SK-N-MC (cell line): ENCODE results near the gene CRAT.

Experiments
- DNase-seq: peaks from one replicate; pipeline ENCODE4 v3.0.0-alpha.2; 2011; ENCODE audit warnings: low read depth, low spot score
- H3K27ac ChIP-seq: fragments of 200-600 bp; sonication (generic); 2 replicates; pipeline ENCODE4 v1.5.1; 2016; ENCODE audit warnings: mixed run types
- H3K36me3 ChIP-seq: fragments of 200-600 bp; sonication (generic); 2 replicates; pipeline ENCODE4 v1.6.1; 2017; ENCODE audit warnings: antibody characterized with exemption, low read length, mixed read lengths; ENCODE audit not compliant: insufficient read depth
- H3K4me3 ChIP-seq: fragments of 200-600 bp; sonication (generic); 2 replicates; pipeline ENCODE4 v1.5.1; 2016
- H3K9ac ChIP-seq: fragments of 200-600 bp; sonication (generic); 2 replicates; pipeline ENCODE4 v1.8.0; 2017; ENCODE audit warnings: mixed run types, mixed read lengths; ENCODE audit not compliant: insufficient read length
- H3K9me3 ChIP-seq: fragments of 200-600 bp; sonication (generic); 2 replicates; pipeline ENCODE4 v1.6.1; 2017; ENCODE audit warnings: low read depth, mild to moderate bottlenecking, antibody characterized with exemption, low read length, moderate library complexity, mixed read lengths
- EZH2 ChIP-seq: fragments of 200-600 bp; sonication (generic); IDR thresholded peaks from one replicate; pipeline ENCODE4 v1.6.1; 2017; ENCODE audit warnings: antibody characterized with exemption
- FOXP2 ChIP-seq: optimal IDR thresholded peaks from 2 replicates; pipeline ENCODE3; 2011; ENCODE audit warnings: mild to moderate bottlenecking, moderate library complexity; ENCODE audit not compliant: insufficient read depth; ENCODE audit errors: extremely low read length, control extremely low read depth
- POLR2AphosphoS5 ChIP-seq: IDR thresholded peaks from 2 replicates; pipeline ENCODE4 v1.6.1; 2012; ENCODE audit warnings: mild to moderate bottlenecking, low read depth, low read length, borderline replicate concordance

The CRAT gene

DNA sequence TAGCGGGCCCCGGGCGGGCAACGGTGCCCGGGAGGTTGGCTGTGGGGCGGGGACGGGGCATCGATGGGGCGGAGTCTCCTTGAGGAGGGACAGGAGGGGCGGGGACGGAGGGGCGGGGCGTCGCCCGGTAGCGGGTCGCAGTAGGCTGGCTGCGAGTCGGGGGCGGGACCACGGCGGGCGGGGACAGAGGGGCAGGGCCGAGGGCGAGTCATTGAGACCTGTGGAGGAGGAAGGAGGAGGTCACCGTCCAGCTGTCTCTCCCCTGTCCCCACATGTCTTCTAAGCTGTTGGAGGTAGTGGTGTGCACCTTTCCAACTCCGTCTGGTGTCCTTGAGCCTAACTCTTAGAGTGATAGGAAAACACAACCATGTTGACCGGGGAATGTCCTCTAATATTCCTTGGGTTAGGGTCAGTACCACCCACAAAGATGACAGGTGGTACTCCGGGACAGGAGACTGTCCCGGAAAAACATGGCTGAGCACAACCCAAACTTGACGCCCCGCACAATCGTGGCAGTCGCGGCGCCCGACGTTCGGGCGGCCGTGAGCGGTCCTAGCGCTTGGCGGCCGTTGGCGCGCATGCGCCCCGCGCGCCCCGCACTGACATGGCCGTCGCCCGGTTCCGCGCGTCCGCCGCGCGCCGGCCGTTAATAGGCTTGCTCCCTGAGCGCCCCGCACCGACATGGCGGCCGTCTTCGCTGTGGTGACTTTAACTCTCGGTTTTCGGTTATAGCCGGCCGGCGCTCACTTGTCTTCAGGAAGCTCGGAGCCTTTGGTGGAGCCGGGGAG is at the start of gene CRAT, which contains the start of gene PTPA:
Gene CRAT (minus strand): TSS at position 54 of the 788 bp plus-strand sequence. CDS start 284 bp downstream, outside the sequence.
Gene PTPA (plus strand): TSS at position 676 of the 788 bp plus-strand sequence. CDS start 186 bp downstream, outside the sequence.
- H3K9me3 ChIP-seq = no peaks in the 10 kb centered on the region
- TF ChIP-seq POLR2AphosphoS5 = peak; percentile 92
- no peak for TF ChIP-seq FOXP2
- peak; percentile 37 for DNase-seq
- H3K9ac ChIP-seq = peak within 1 kb of the TSS; percentile 88
- H3K36me3 ChIP-seq = no peaks in the 10 kb centered on the region
- H3K27ac ChIP-seq = peak within 1 kb of the TSS; percentile 93
- peak within 1 kb of the TSS; percentile 97 for H3K4me3 ChIP-seq

DNA sequence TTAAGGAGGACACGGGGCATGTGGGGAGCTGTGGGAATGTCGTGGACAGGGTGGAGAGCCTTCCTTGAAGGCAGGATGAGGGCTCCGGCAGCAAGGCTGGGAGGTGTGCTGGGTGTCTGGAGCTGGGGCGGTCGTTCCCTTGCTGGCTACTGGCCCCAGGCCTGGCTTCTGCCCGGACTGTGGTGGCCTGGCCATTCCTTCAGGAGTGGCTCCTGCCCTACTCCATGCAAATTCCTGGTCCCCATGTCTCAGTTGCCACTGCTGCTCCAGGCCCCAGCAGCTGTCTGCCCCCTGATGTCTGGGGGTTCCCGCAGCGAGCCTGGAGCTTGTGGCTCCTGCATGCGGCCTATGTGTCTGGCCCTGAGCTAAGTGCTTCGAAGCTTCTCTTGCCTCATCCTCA is 45.6 kb upstream of the CRAT start:
- Histone ChIP-seq H3K9me3 (no peaks in the 10 kb centered on the region), H3K4me3 (no peak overlapping the region), H3K27ac (no peak overlapping the region), H3K9ac (no peak overlapping the region), H3K36me3 (no peaks in the 10 kb centered on the region)
- TF ChIP-seq FOXP2 (no peak), POLR2AphosphoS5 (no peak), EZH2 (no peak)
- DNase-seq = no peak

DNA sequence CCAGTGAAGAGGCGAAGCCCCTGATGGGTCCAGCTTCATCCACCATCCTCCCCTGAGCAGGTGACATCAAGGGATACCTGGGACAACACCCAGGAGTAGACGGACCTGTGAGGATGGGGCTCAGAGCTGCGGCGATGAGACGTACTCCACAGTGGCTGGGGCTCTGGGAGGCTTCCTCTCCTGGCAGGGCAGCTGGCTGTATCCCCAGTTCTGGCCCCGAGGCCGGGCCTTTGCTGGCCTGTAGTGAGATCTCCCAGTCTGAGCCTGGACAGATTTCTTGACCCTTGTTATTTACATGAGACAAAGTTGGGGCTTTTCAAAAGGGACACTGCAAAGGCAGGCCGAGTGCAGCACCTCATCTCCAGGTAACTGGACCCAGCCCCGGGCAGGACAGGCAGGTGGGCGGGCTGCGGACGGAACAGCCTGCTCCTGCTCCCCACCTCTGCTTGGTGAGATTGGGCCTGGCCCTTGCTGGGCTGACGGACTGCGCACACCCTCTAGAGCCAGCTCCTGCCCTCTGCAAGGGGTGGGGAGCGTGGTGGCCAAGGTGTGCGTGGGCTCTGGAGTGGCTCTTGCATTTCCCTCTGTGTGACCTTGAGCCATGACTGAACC is 44.4 kb upstream of the CRAT start:
- no peak for DNase-seq
- Histone ChIP-seq H3K27ac (no peak overlapping the region), H3K9me3 (no peaks in the 10 kb centered on the region), H3K9ac (no peak overlapping the region), H3K36me3 (no peaks in the 10 kb centered on the region), H3K4me3 (no peak overlapping the region)
- TF ChIP-seq FOXP2 = no peak
- no peak for TF ChIP-seq POLR2AphosphoS5

DNA sequence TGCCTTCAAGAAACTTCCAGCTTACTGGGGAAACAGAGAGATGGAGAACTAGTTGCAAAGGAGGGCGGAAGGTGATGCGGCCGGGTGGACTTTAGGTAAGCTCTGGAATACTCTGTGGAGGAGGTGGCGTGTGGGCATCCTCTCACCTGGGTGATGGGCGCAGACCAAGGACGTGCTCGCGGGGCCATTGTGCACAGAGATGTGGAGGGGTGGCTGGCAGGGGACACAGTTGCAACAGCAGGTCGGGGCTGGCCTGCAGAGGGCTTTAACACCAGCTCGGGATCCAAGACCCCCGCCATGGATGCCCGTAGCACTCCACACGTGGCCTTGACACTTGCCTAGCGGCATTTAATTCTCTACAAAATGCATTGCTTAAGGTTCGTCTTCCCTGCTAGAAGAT is 40.9 kb upstream of the CRAT start:
- TF ChIP-seq POLR2AphosphoS5 = no peak
- no peak for TF ChIP-seq EZH2
- no peak for TF ChIP-seq FOXP2
- no peaks in the 10 kb centered on the region for H3K9me3 ChIP-seq
- H3K36me3 ChIP-seq = no peaks in the 10 kb centered on the region

DNA sequence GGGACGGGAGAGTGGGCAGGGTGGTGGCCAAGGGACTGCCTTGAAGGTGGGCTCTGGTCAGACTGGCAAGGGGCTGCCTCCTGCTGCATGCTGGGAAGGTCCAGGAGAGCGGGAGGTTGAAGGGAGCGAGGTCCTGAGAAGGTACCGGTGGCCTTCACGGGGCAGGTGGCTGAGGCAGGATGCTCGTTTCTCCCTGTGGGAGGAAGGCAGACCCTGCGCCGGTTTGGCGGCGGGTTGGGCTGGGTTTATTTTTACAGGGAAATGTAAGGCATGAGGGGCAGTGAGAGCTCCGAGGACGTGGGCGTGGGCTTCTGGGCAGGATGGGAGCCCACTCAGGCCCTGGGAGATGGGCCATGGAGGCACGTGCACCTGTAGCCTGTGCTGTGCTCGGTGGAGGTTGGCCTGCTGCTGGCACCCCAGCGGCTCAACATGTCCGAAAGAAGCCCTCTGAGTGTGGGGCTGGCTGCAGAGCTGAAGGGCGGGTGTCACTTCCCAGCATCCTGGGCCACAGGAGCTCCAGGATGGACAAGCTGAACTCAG is 40.1 kb upstream of the CRAT start:
- no peak for DNase-seq
- Histone ChIP-seq H3K4me3 (no peak overlapping the region), H3K9ac (no peak overlapping the region), H3K27ac (no peak overlapping the region), H3K36me3 (no peaks in the 10 kb centered on the region), H3K9me3 (no peaks in the 10 kb centered on the region)
- TF ChIP-seq EZH2 (no peak), POLR2AphosphoS5 (no peak), FOXP2 (no peak)

More for the DNA sequence above, 40.9 kb upstream of the CRAT start:
- Histone ChIP-seq H3K4me3 (no peak overlapping the region), H3K9ac (no peak overlapping the region), H3K27ac (no peak overlapping the region)
- DNase-seq = no peak

DNA sequence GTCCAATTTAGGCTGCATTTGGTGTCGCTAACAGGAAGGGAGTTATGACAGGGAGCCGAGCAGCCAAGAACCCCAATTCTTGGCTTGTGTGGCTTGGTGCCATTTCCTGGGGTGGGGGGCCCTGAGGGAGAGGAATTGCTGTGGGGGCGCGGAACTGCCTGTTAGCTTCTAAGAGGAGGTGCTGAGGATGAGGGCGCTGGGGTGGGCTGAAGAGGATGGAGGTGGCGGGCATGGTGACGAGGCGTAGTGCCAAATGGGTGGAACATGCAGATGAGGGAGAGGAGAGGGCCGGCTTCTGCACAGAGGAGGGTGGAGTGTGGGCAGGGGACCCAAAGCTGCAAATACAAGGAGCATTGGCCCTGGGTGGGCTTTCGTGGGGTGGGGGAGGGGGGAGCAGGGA is 39.5 kb upstream of the CRAT start:
- H3K9me3 ChIP-seq = no peaks in the 10 kb centered on the region
- H3K27ac ChIP-seq = no peak overlapping the region
- TF ChIP-seq EZH2 (no peak), POLR2AphosphoS5 (no peak), FOXP2 (no peak)
- no peaks in the 10 kb centered on the region for H3K36me3 ChIP-seq
- no peak overlapping the region for H3K4me3 ChIP-seq
- DNase-seq = no peak
- H3K9ac ChIP-seq = no peak overlapping the region

DNA sequence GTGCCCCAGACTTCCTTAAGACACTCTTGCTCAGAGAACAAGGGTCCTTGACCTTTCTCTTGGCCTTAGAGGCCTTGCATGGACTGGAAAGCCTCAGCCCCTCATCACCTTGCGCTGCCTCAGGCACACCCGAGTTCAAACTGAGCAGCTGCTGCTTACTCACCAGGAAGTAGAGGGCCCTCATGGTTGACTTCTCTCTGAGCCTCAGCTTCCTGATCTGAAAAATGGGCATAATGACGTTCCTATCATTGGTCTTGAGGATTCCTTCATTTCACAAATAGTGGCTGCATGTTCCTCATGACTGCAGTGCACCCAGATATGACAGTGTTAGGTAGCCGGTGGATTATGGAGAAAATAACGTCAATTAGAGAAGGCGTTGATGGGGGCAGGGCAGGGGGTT is 38.8 kb upstream of the CRAT start:
- H3K9me3 ChIP-seq = no peaks in the 10 kb centered on the region
- H3K4me3 ChIP-seq = no peak overlapping the region
- H3K36me3 ChIP-seq = no peaks in the 10 kb centered on the region
- no peak overlapping the region for H3K27ac ChIP-seq
- TF ChIP-seq EZH2 = no peak
- TF ChIP-seq FOXP2 = no peak
- TF ChIP-seq POLR2AphosphoS5 = no peak
- DNase-seq = no peak
- H3K9ac ChIP-seq = no peak overlapping the region

DNA sequence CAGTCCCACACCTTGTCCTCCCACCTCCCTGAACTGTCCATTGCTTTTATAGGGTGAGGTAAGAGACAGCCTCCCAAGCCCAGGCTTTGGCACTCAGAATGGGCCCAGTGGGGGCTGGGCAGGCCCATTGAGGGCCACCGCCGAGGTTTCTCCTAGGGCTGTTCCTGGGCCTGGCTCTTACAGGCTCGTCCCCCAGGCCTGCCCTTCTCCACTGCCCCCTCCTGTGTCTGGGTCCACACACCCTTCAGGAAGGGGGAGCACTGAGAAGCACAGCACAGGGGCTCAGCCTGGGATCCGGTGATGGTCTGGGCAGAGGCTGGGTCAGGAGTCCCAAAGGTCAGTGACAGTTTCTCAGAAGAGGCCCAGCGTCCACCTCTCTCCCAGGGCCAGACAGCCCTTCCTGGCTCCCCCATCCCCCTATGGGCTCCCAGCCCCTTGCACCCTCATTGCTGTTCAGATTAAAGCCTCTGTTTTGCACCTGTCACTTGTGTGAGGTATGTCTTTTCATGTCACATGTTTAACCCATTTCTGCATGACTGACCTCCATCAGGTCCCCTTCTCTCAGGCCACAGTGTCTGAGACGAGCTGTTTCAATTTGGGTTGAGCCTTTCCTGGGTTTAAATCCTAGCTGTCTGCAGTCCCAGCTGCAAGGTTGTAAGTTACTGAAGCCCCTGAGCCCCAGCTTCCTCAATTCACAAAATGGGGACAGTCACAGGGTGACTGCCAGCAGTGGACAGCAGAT is 38.0 kb upstream of the CRAT start:
- no peak for TF ChIP-seq EZH2
- TF ChIP-seq FOXP2 = no peak
- TF ChIP-seq POLR2AphosphoS5 = no peak
- no peak overlapping the region for H3K27ac ChIP-seq
- DNase-seq = no peak
- peaks cover 6% of the 10 kb centered on the region; the same call in 1 of the 2 replicates for H3K36me3 ChIP-seq
- H3K4me3 ChIP-seq = no peak overlapping the region
- no peak overlapping the region for H3K9ac ChIP-seq
- no peaks in the 10 kb centered on the region for H3K9me3 ChIP-seq
